Keratinocyte (primary cell): ENCODE results near the gene BCL2. TPM values are rescaled to one million over a fixed set of nuclear protein-coding genes. Genes with fewer than 3 reads are reported as not detected.

ENCODE experiments used
- DNase-seq: peaks from one replicate; pipeline ENCODE4 v3.0.0-alpha.2; 2011; ENCODE audit warnings: low read depth, missing footprints, low spot score
- FAIRE-seq: peaks from 2 replicates; lab custom pipeline; 2011; peaks lifted over from hg19 to GRCh38; lab: Jason Lieb, UNC
- H2AFZ ChIP-seq: 2 replicates; pipeline ENCODE4 v1.6.0; 2012; ENCODE audit warnings: low read length, control low read depth, inconsistent platforms; ENCODE audit not compliant: control insufficient read depth
- H3K27ac ChIP-seq: 2 replicates; pipeline ENCODE4 v1.5.1; 2011; ENCODE audit warnings: low read length; ENCODE audit not compliant: control insufficient read depth, insufficient read depth
- H3K27me3 ChIP-seq: 3 replicates; pipeline ENCODE4 v1.6.0; 2011; ENCODE audit warnings: low read length; ENCODE audit not compliant: control insufficient read depth, insufficient read depth; ENCODE audit errors: extremely low read depth
- H3K36me3 ChIP-seq, 2 experiments: 2 replicates in 1 of 2; 3 replicates in 1 of 2; pipeline ENCODE4 v1.5.1; 2011; ENCODE audit warnings: low read length in 2 of 2, mild to moderate bottlenecking in 1 of 2; ENCODE audit not compliant: control insufficient read depth in 2 of 2, insufficient read depth in 2 of 2; ENCODE audit errors: extremely low read depth in 1 of 2
- H3K4me1 ChIP-seq: 3 replicates; pipeline ENCODE4 v1.5.1; 2011; ENCODE audit warnings: low read length; ENCODE audit not compliant: control insufficient read depth, insufficient read depth; ENCODE audit errors: extremely low read depth
- H3K4me2 ChIP-seq: 3 replicates; pipeline ENCODE4 v1.6.0; 2011; ENCODE audit warnings: low read depth, low read length; ENCODE audit not compliant: control insufficient read depth, insufficient read depth; ENCODE audit errors: extremely low read depth
- H3K4me3 ChIP-seq, 3 experiments: fragments of 200-600 bp in 1 of 3; sonication (generic) in 1 of 3; 2 replicates in 2 of 3; 3 replicates in 1 of 3; pipeline ENCODE4 v1.5.1; 2011 to 2016; ENCODE audit warnings: low read length in 3 of 3, mild to moderate bottlenecking in 3 of 3, control low read depth in 2 of 3, inconsistent platforms in 1 of 3, low read depth in 1 of 3, mixed read lengths in 1 of 3, mixed run types in 1 of 3, moderate library complexity in 1 of 3; ENCODE audit not compliant: control insufficient read depth in 2 of 3, insufficient read depth in 2 of 3; ENCODE audit errors: extremely low read depth in 1 of 3
- H3K79me2 ChIP-seq: 2 replicates; pipeline ENCODE4 v1.6.0; 2012; ENCODE audit warnings: low read length; ENCODE audit not compliant: control insufficient read depth, insufficient read depth
- H3K9ac ChIP-seq: 3 replicates; pipeline ENCODE4 v1.6.0; 2011; ENCODE audit warnings: low read length; ENCODE audit not compliant: control insufficient read depth, insufficient read depth; ENCODE audit errors: extremely low read depth
- H3K9me1 ChIP-seq: 3 replicates; pipeline ENCODE4 v1.6.0; 2011; ENCODE audit warnings: low read length; ENCODE audit not compliant: control insufficient read depth, insufficient read depth; ENCODE audit errors: extremely low read depth
- H3K9me3 ChIP-seq: 2 replicates; pipeline ENCODE4 v1.5.1; 2012; ENCODE audit warnings: low read depth, low read length; ENCODE audit not compliant: control insufficient read depth
- H4K20me1 ChIP-seq: 3 replicates; pipeline ENCODE4 v1.6.0; 2011; ENCODE audit warnings: low read length; ENCODE audit not compliant: control insufficient read depth, insufficient read depth; ENCODE audit errors: extremely low read depth
- EZH2 ChIP-seq: IDR thresholded peaks from one replicate; pipeline ENCODE4 v1.6.1; 2012; ENCODE audit warnings: inconsistent platforms, mild to moderate bottlenecking, low read length, moderate library complexity
- dilution Hi-C: fragments of 300-500 bp; cut with MboI; formaldehyde crosslinking; loops from one replicate; pipeline ENCODE4 v1.7.0; 2020; ENCODE audit warnings: low sequenced_read_pairs; ENCODE audit not compliant: extremely low pct_ligation_motif_present
- polyA plus RNA-seq, 5 experiments: library from polyadenylated mRNA; depleted of rRNA in 3 of 5; stranded (reverse) in 3 of 5; stranded (forward) in 1 of 5; unstranded in 1 of 5; fragments of >200 nt; gene quantifications; 1 replicate in 1 of 5; 2 replicates in 3 of 5; 3 replicates in 1 of 5; pipeline versions ENCODE4 v1.2.1 to v1.2.3, GENCODE V29; 2011 to 2012; ENCODE audit warnings: missing spikeins in 2 of 5, low read depth in 1 of 5, low replicate concordance in 1 of 5
- TF ChIP-seq, protein P1 (sequence below), 3 experiments: IDR thresholded peaks in 1 of 3; conservative IDR thresholded peaks in 1 of 3; optimal IDR thresholded peaks in 1 of 3; 2 replicates in 2 of 3; 3 replicates in 1 of 3; pipeline versions ENCODE3 to v1.5.1; 2011; ENCODE audit warnings: low read length in 3 of 3, mild to moderate bottlenecking in 3 of 3, moderate library complexity in 2 of 3, control low read depth in 1 of 3, inconsistent platforms in 1 of 3; ENCODE audit not compliant: insufficient read depth in 2 of 3; ENCODE audit errors: extremely low read depth in 1 of 3

BCL2 gene
- polyA plus RNA-seq, 1 donor (not counting 4 experiments of a cell fraction or from before 2014, with no cell fraction given), result 0.30 TPM

DNA sequence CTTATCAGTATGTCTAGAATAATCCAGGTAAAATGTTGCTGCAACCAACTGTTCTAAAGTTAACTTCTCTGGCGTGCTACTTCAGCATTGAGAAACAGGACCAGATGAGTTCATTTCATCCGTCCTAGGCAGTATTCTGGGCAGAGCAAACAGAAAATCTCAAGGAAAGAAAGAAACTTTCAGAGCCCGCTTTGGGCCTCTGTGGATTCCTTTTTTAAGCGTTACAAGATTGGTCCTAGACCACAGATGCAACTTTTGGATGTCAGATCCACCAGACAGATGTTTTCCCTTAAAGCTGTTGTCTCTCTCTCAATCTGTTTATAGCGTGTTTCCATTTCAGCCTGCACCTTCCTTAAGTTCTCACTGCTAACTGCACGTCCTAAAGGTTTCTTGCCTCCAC lies 75.0 kb downstream of the BCL2 start:
- Histone ChIP-seq H3K4me3 (no peak overlapping the region), H2AFZ (no peak overlapping the region), H3K9me1 (no peaks in the 10 kb centered on the region), H3K27ac (no peak overlapping the region), H3K4me2 (no peak overlapping the region), H3K9me3 (no peaks in the 10 kb centered on the region), H3K9ac (no peak overlapping the region), H4K20me1 (no peaks in the 10 kb centered on the region), H3K27me3 (no peaks in the 10 kb centered on the region), H3K4me1 (no peaks in the 10 kb centered on the region), H3K79me2 (no peaks in the 10 kb centered on the region), H3K36me3 (no peaks in the 10 kb centered on the region)
- dilution Hi-C loops, result no loop called here
- FAIRE-seq (no peak), DNase-seq (no peak)
- TF ChIP-seq, protein P1, sequence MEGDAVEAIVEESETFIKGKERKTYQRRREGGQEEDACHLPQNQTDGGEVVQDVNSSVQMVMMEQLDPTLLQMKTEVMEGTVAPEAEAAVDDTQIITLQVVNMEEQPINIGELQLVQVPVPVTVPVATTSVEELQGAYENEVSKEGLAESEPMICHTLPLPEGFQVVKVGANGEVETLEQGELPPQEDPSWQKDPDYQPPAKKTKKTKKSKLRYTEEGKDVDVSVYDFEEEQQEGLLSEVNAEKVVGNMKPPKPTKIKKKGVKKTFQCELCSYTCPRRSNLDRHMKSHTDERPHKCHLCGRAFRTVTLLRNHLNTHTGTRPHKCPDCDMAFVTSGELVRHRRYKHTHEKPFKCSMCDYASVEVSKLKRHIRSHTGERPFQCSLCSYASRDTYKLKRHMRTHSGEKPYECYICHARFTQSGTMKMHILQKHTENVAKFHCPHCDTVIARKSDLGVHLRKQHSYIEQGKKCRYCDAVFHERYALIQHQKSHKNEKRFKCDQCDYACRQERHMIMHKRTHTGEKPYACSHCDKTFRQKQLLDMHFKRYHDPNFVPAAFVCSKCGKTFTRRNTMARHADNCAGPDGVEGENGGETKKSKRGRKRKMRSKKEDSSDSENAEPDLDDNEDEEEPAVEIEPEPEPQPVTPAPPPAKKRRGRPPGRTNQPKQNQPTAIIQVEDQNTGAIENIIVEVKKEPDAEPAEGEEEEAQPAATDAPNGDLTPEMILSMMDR (optimal IDR thresholded peaks at IDR 0.05 in 1 of 3, IDR thresholded peaks at IDR 0.05 in 1 of 3, conservative IDR thresholded peaks at IDR 0.05 in 1 of 3; ENCODE audit: extremely low read depth in 1 of 3, insufficient read depth in 2 of 3, low read length in 3 of 3), result no peak
- TF ChIP-seq EZH2, result no peak

DNA sequence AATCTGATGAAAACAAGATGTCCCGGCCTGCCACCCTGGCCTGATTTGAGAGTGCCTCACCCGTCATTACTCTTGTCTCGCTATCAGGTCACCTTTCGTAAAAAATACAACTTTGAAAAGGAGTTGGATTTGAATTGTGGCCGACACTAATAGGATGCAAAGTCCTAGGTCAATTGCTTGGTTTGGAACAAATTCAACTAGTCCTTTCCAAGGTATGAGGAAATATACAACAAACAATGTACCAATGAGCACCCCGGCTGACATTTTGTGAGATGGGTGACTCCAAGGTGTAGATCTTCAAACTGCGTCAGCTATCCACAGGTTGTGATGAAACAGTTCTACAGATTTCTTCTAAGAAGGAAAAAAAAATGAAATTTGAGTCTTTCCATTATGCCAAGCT lies 77.8 kb downstream of the BCL2 start:
- Histone ChIP-seq H3K27ac (no peak overlapping the region), H3K36me3 (no peaks in the 10 kb centered on the region), H2AFZ (no peak overlapping the region), H3K9me3 (no peaks in the 10 kb centered on the region), H4K20me1 (no peaks in the 10 kb centered on the region), H3K4me1 (peaks cover 18% of the 10 kb centered on the region), H3K79me2 (no peaks in the 10 kb centered on the region), H3K27me3 (no peaks in the 10 kb centered on the region), H3K4me3 (no peak overlapping the region), H3K9ac (no peak overlapping the region), H3K9me1 (no peaks in the 10 kb centered on the region), H3K4me2 (no peak overlapping the region)
- dilution Hi-C loops, result no loop called here
- FAIRE-seq (no peak), DNase-seq (no peak)
- TF ChIP-seq, protein P1 (optimal IDR thresholded peaks at IDR 0.05 in 1 of 3, IDR thresholded peaks at IDR 0.05 in 1 of 3, conservative IDR thresholded peaks at IDR 0.05 in 1 of 3; ENCODE audit: extremely low read depth in 1 of 3, insufficient read depth in 2 of 3, low read length in 3 of 3), result no peak
- TF ChIP-seq EZH2, result no peak
